Stimulated activated CD8-positive, alpha-beta memory T cell treated with anti-CD3 and anti-CD28 coated beads, Interleukin-7, amount 100 ng/mL, for 1 hour (primary cell): Measurements from ENCODE around the gene ABLIM2.

Experiments used
- DNase-seq, 2 donors: peaks; one replicate each; pipeline ENCODE4 v3.0.0-alpha.2; 2020; ENCODE audit warnings: low read depth in 2 of 2

Gene ABLIM2

DNA sequence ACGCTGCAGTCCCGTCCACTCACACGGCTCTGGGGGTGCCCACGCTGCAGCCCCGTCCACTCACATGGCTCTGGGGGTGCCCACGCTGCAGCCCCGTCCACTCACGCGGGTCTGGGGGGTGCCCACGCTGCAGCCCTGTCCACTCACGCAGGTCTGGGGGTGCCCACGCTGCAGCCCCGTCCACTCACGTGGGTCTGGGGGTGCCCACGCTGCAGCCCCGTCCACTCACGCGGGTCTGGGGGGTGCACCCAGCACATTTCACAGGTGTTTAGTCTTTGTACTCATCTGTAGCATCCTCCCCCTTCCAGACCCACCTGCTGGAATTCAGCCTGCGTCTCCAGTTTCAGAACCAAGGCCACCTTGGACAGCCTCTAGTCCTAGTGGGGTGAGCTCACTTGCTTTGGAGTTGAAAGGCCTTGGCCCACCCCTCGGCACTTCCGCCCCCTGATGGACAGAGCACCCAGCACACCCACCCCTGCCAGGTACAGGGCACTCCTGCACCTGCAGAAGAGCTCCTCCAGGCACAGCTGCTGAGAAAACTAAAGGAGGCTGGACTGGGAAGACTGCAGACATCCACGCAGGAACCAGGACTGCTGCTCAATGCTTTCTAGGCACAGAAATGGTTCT is 73.0 kb downstream of the ABLIM2 start:
- no peak for DNase-seq

DNA sequence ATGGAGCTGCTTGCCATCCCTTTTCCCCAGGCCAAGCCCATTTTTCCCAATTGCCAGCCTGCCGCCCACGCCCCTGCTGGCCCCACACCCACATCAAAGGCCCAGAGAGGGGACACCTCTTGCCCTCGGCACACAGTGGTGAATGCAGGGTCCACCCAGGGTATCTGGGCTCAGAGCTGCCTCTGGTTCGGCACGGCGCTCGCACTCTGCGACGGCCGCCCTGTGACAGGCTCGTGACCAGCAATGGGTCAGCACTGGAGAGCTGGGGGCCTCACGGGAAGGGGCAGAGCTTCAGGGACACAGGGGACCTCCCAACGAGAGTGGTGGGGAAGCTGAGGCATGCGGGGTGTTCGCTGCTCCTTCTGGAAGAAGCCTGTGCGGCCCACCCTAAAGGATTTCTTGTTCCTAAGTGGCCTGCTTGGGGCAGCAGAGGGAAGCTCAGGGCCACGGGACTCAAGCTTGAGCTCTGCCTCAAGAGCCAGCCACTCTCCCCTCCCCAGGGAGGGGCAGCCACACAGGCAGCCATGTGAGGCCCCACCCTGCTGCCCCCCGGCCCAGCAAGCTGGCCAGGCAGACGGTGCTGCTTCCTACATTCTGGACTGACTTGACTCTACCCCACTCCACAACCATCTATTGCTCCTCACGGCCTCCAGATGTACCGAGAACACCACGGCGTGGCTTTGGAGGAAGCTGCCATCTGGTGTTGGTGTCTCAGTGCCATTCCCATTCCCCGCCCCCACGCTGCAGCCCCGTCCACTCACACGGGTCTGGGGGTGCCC is 73.7 kb downstream of the ABLIM2 start:
- DNase-seq: no peak

DNA sequence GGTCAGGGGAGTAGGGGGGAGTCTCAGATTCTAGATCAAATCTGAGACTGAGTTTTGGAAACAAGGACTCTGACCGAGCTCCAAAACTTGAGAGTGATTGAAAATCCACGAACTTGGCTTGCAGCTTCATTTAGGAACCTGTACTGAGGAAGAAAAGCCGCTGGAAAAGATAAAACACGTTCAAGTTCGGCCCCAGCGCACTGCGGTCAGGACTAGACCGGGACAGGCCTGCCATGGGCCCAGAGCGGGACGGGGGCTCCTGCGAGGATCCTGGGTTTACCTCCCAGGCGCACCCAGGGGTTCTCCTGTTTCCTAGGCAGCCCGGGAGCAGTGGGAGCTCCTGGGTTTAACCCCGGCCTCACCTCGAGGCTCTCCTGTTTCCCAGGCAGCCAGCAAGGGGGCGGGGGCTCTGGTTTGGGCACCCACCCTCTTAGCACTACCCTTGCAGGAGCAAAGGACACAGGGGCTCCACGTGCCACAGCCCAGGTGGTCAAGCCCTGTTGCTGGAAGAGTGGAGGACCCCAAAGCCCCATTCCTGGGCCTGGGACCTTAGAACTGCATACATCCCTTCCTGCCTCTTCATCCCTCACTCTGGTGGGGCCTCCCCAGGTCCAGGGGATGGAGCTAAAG is 74.5 kb downstream of the ABLIM2 start:
- DNase-seq: no peak

DNA sequence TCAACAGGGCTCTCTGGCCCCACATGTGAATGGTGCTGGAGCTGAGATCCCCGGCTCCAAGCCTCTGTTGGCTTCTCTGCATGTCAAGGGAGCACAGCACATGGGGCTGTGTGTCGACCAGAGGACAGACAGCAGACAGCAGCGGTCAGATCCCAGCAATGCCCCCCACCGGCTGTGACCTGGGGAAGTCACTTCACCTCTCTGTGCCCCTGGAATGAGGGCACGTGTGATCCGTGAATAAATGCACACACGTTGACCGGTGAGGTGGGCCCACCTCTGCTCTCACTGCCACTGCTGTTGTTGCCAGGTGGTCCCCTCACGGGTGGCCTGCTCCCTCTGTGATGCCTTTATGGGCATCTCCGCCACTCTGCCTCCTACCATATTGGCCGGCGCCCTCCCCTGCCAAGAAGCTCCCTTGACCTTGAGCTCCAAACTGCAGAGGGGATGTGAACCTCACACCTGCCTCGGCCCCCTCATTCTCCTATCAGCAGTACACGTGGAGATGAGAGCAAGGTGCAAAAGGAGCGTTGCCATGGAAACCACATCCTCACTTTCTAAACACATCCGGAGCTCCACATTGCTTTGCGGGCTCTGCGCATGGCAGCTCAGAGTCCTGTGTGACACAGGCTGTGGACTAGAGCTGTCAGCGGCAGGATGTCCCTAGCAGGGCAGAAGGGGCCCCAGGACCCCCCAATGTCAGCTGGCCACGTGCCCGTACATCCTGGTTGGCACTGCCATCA is 75.4 kb downstream of the ABLIM2 start:
- DNase-seq: no peak

DNA sequence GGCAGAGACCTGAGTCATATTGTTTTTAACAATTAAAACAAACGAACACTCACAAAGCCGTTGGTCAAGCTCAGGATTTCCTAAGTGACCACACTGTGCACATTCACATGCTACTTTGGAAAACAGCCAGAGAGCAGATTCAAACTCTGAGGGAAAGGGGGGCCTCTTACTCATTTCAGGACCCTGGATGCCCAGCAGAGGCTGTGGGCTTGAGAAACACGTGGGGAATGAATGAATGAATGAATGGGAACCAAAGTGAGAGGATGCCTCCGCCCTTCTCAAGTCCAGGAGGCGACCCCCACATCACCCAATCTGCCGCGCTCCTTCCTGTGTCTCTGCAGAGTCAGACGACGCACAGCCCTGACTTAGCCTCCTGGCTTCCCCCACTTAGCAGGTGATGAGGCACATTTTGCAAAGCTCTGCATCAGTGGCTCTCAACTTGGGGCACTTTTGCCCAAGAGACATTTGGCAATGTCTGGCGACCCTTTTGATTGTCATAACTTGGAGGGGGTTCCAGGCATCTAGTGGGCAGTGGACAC is 76.0 kb downstream of the ABLIM2 start:
- no peak for DNase-seq

DNA sequence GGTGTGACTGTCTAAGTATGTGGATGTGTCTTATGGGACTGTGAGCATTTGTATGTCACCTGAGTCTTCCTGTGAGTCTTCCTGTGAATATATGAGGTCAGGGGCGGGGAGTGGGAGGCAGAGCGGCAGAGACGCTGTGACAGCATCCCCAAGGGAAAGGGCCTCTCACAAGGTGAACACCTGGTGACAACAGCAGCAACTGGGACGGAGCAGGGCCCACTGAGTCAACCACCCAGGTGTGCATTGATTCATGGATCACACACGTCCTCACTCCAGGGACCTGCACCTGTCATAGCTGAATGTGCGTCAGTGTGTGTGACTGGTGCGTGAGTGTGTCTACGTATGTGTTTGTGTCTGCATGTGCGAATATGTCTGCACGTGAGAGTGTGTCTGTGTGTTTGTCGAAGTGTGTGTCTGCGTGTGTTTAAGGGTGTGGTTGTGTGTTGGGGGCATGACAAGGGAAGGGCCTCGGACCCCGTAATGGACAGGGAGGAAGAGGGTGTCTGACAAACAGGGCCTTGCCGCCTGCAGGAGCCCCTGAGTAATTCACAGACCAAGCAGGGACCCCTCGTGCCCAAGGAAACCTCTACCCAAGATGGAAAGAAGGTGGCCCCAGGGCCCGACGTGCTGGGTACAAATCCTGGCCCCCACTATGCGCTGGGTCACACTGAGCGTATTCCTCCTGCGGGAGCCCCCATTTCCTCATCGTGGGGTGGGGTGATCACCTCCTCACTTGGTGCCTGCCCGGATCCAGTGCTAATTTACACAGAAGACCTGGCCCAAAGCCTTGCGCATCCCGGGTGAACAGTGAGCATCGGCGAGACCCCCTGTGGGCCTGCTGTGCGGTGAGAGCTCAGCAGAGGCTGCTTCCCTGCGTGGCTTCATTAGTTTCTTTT is 76.7 kb downstream of the ABLIM2 start:
- no peak for DNase-seq

DNA sequence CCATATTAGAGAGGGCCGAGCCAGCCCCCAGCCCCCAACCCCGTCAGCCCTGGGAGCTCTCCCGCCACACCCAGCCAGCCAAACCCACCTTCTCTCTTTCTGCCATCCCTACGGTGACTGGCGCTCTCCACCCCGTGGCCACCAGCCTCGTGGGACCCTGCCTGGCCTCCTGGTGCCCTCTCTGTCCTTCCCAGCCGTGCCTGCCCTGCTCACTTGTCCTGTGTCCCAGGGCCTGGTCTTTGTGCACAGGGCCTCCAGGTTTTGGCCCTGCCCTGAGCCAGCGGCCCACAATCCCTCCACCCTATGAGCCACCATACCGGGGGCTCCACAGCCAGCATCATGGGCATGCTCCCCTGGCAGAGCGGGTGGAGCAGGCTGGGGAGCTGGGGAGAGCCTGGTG is 77.4 kb downstream of the ABLIM2 start:
- DNase-seq: no peak

DNA sequence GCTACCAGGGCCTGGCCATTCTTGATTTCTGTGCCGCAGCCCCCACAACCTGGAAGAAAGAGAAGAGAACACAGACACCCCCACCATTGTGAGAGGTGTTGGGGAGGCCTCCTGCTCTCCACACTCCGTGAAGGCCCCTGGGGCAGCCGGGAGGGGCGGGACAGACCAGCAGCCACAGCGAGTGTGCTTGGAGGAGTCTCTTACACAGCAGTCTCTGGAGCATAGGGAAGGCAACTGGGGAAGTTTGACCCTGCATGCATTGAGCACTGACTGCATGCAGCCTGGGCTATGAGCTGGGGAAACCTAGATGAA is 77.9 kb downstream of the ABLIM2 start:
- no peak for DNase-seq

DNA sequence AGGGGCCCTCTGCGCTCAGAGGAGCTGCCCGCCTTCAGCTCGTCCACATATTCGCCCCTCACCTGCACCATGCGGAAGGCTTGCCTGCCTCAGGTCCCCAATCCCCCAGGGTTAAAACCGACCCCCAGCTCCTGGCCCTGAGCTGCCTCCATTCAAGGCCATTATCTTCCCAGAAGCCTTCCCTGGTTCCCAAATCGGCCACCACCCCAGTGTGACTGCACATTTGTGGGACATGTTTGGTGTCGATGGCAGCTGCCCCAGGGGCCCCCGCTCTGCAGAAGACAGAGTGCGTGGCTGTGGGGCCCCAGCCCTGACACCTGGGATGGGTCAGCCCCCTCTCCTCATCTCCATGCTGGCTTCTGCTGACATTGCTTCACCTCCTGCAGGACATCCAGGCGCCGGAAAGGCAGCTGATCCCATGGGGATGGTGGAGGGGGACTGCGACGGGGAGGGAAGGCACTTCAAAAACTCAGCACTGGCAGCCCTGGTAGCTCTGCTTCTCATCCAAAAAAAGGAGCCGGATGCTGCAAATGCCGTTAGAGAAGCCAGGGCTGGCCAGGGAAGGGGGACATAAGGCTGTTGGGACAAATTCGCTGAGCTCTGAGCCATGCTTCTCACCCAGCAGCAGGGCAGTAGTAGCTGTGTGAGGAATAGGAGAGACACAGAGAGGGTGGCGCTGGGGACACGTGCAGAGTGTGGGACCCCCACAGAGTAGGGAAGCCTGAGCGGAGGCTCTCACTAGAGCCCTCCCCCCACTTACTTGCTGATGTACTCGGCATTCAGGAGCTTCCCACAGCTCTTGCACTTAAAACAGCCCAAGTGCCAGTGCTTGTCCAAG is 78.5 kb downstream of the ABLIM2 start:
- no peak for DNase-seq

DNA sequence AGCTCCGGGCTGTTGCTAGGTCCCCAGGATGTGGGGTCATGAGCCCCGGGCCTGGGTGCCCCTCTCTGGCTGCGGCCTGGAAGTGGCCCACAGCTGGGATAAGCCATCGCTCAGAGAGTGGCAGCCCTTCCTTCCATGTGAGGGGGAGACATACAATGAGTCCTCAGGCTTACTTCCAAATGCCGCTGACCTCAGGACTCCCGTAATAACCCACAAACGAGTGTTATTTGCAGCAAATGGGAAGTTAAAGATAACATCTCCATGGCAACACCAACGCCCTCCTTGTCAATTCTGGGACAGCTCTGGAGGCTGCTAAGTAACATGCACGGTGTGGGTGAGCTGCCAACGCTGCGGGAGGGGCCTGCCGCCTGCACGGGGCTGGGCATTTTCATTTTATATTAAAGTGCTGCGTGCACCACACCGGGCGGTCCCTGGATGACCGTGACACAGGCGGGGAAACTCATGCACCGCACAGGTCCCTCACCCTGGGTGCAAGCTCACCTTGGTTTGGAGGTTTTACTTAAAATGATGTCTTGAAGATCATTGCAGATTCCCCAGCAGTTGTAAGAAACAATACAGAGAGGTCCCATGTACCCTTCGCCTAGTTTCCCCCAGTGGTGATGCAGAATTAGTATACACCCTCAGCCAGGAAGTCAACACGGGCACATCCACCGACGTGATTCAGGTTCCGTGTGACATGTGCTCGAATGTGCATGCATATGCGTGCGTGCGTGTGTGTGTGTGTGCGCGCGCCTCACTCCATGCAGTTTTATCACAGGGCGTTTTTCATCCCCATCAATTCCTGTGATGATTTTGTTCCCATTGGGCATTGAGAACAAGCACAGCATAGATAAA is 79.4 kb downstream of the ABLIM2 start:
- DNase-seq: no peak

DNA sequence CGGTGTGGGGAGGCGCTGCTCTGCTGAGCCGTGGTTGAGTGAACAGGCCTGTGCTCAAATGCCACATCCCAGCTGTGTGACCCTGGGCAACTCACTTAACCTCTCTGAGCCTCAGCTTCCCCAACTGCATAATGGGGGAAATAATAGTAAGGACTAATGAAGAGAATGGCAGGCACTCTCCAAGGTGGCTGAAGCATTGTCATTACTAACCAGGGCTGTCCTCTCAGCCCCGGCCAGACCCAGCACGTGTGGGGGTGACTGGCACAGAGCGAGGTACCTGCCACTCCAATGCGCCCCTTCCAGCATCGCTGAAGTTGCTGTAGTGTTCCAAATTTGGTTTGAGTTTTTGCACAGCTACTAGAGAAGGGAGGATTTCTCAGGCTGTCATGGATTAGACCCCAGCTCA is 80.0 kb downstream of the ABLIM2 start:
- DNase-seq: no peak

DNA sequence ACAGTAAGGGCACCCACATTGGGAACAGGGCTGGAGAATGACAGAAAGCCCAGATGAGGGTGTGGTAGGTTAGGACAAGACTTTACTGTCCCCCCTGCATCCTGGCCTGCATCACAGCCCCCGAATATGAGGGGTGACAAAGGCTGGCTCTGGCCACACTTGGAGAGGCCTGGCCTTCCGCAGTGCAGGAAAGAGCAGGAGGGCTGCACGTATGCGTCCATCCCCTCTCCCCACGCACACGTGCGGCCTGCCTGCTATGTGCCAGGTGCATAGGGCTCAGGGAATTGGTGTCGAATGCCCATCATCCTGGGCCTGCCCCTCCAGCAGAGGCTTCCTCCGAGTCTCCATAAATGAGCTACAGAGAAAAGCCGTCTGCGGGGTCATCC is 80.5 kb downstream of the ABLIM2 start:
- no peak for DNase-seq

DNA sequence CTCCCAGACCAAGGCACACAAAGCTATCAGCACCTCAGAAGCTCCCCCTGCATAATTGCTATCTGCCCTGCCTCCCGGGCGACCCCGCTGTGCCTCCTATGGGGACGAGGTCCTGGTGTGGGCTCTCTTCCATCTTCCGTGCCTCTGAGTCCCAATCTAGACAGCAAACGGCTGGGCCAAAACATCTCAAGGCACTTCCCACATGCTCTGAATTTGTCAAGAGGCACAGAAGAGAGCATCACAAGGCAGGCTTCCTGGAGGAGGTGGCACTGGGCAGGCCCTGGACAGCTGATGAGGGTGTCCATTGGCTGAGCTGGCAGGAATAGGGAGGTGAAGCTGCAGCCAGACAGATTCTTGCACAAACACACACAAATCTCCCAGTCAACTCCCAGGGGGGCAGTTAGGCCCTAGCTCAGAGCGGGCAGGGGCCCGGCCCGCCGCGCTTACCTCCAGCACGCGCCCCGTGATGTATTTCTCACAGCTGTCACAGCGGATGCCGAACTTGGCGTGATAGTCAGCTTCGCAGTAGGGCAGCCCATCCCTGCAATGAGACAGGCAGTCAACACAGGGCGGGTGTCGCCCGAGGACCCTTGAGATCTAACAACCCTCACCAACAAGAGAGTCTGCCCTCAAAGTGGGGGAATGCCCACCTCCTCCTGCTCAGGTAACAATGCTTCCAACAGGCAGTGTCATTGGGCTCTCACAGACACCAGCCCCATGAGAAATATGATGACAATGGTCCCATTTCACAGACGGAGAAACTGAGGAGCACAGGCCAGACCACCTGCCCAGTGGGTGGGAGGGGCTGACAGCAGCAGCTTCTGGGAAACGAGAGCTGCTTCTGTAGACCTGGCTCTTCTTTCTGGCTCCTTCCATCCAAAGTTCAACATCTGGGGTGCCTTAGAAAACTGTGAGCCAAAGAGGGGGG is 81.2 kb downstream of the ABLIM2 start:
- DNase-seq: no peak

DNA sequence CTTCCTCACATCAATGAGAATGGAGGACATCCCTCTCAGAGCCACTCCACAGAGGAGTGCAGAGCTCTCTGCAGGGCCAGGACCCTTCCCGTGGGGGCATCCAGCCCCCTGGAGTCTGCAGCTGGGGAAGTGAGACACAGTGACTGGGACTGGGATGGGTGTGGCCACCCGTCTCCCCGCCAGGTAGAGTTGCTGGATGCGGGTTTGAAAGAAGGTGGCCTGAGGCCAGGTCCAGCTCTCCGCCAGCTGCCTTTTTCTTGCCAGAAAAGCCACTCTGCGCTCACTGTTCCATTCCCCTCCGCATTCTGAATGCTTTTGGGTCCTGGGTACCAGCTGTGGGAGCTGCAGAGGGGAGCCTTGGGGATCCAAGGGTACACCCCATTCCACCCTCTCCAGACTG is 82.6 kb downstream of the ABLIM2 start:
- DNase-seq: no peak

DNA sequence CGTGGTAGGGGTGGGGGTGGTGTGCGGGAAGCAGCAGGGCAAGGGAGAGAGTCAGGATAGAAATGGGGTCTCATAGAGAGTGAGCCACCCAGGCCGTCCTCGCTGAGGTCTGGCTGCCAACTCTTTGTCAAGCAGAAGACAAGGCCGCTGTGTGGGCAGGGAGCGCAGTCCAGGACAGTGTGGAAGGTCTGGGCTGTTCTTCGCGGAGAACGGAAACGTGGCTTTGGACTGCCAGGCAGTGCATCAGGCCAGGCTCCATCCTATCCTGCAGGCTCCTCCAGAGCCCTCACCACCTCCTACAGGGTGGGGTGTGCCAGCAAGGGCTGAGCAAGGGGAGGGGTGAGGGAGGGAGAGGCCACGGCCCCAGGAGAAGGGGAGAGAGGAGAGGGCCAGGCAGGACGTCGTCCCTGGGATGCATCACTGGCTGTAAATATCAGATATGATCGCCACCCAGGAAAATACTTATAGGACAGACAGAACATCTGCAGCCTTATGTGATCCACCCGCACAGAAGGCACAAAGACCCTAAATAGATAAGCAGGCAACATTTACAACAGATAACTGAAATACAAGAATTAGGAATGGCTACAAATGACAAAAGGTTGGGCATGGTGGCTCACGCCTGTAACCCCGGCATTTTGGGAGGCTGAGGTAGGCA is 85.3 kb downstream of the ABLIM2 start:
- no peak for DNase-seq

DNA sequence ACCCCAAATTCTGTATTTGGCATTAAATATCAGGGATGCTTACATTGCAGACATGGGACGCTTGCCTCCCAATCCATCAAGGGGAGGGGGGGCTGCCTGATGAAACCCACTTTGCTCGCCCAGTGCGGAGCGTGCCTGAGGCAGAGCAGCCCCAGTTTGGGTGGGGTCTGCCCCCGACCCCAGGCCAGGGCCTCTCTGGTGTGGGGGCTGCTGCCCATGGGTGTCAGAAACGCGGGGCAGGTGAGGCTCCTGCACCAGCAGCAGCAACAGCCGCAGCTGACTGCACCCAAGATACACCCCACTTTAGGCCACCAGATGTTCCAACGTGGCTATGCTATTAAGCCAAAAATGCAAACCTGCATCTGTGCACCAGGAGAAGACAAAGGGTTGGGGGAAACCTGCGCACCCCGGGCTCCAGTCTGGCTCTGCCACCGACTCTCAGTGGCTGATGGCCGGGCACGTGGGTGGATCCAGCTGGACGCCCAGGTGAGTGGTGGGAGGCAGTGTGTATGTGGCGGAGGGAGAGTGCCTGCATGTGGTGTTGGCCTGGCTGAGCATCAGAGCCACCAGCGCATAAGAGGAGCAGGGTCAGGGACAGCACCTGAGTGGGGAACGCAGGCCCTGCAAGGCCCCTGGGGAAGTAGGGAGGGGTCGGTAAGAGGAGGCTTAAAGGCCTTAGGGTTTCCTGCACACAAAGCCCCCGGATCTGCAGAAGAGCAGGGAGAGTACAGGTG is 86.2 kb downstream of the ABLIM2 start:
- DNase-seq: no peak

DNA sequence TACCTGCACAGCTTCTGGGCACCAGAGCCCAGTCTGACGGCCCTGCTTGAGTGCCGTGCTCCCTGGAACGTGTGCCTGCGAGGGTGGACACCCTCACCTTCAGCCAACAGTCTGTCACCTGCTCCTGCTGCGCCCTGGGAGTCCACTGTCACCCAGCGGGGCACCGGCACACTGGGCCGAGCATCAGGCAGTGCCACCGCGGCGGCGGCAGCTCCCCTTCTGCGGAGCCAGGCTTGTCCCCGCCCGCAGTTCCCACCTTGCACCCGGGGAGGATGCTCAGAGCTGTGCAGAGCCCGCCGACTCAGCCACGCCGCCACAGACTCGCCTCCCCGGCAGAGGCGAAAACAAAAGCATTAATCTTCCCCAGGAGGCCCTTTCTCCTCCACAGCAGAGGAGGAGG is 86.8 kb downstream of the ABLIM2 start:
- DNase-seq: no peak
